ENCODE results near the gene TOMT.

TOMT gene

DNA sequence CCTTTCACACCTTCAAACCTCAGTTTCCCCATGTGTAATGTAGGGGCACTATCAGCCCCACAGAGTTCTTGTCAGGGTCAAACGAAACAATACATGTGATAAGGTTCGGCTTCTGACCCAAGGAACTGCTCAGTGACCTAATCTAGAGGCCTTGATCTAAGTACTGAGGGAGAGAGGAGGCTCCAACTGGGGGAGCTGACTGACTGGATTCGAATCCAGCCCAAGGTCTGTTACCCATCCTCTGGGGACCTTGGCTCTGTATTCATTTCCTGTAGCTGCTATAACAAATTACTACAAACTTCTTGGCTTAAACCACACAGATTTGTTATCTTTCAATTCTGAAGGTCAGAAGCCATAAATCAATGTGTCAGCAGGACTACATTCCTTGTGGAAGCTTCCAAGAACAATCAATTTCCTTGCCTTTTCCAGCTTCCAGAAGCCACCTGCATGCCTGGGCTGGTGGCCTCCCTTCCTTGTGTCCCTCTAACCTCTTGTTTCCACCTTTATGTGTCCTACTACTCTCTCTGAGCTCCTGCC, 17.5 kb downstream of the TOMT start:
- no peak for DNase-seq (ENCODE audit: low read depth in 1 of 2, low spot score in 1 of 2)
- no peak overlapping the region for H3K27ac ChIP-seq (replicated peaks)
- TF ChIP-seq POLR2AphosphoS5 (IDR thresholded peaks at IDR 0.05; ENCODE audit: low read depth) (no peak), GABPA (IDR thresholded peaks at IDR 0.05; ENCODE audit: low read depth) (no peak)
- TF ChIP-seq, protein P1, sequence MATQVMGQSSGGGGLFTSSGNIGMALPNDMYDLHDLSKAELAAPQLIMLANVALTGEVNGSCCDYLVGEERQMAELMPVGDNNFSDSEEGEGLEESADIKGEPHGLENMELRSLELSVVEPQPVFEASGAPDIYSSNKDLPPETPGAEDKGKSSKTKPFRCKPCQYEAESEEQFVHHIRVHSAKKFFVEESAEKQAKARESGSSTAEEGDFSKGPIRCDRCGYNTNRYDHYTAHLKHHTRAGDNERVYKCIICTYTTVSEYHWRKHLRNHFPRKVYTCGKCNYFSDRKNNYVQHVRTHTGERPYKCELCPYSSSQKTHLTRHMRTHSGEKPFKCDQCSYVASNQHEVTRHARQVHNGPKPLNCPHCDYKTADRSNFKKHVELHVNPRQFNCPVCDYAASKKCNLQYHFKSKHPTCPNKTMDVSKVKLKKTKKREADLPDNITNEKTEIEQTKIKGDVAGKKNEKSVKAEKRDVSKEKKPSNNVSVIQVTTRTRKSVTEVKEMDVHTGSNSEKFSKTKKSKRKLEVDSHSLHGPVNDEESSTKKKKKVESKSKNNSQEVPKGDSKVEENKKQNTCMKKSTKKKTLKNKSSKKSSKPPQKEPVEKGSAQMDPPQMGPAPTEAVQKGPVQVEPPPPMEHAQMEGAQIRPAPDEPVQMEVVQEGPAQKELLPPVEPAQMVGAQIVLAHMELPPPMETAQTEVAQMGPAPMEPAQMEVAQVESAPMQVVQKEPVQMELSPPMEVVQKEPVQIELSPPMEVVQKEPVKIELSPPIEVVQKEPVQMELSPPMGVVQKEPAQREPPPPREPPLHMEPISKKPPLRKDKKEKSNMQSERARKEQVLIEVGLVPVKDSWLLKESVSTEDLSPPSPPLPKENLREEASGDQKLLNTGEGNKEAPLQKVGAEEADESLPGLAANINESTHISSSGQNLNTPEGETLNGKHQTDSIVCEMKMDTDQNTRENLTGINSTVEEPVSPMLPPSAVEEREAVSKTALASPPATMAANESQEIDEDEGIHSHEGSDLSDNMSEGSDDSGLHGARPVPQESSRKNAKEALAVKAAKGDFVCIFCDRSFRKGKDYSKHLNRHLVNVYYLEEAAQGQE (IDR thresholded peaks at IDR 0.05; ENCODE audit: insufficient replicate concordance, low read depth): no peak
- H3K4me3 ChIP-seq (replicated peaks; ENCODE audit: insufficient read depth, low read length): no peak overlapping the region
- no peaks in the 10 kb centered on the region for H3K27me3 ChIP-seq (ENCODE audit: insufficient read depth, poor library complexity, severe bottlenecking)

DNA sequence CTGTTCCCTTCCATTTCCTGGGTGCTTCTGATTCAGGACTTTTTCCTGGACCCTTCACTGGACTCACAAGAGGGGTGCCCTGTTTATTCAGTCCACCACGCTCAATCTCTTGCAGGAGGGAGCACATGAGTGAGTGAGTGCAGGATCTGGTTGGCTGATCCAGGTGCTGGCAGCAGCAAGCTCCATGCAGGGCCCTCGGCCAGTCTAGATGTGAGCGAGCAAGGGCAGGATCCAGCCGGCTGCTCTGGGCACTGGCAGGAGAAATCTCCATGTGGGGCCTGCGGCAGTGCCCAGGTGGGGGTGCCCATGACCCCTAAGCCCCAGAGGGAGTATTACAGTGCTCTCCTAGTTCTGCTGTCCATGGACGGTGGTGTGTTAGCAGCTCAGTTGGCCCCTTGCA, 18.3 kb downstream of the TOMT start:
- TF ChIP-seq, protein P1 (IDR thresholded peaks at IDR 0.05; ENCODE audit: insufficient replicate concordance, low read depth): no peak
- TF ChIP-seq GABPA (IDR thresholded peaks at IDR 0.05; ENCODE audit: low read depth) (no peak), SPI1 (IDR thresholded peaks at IDR 0.05; ENCODE audit: borderline replicate concordance, low read depth) (no peak), POLR2AphosphoS5 (IDR thresholded peaks at IDR 0.05; ENCODE audit: low read depth) (no peak)
- TF ChIP-seq, protein P2, sequence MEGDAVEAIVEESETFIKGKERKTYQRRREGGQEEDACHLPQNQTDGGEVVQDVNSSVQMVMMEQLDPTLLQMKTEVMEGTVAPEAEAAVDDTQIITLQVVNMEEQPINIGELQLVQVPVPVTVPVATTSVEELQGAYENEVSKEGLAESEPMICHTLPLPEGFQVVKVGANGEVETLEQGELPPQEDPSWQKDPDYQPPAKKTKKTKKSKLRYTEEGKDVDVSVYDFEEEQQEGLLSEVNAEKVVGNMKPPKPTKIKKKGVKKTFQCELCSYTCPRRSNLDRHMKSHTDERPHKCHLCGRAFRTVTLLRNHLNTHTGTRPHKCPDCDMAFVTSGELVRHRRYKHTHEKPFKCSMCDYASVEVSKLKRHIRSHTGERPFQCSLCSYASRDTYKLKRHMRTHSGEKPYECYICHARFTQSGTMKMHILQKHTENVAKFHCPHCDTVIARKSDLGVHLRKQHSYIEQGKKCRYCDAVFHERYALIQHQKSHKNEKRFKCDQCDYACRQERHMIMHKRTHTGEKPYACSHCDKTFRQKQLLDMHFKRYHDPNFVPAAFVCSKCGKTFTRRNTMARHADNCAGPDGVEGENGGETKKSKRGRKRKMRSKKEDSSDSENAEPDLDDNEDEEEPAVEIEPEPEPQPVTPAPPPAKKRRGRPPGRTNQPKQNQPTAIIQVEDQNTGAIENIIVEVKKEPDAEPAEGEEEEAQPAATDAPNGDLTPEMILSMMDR (IDR thresholded peaks at IDR 0.05; ENCODE audit: insufficient read depth, low read length): no peak
- H3K27me3 ChIP-seq (ENCODE audit: insufficient read depth, poor library complexity, severe bottlenecking): no peaks in the 10 kb centered on the region
- no peak overlapping the region for H3K27ac ChIP-seq (replicated peaks)
- no peak overlapping the region for H3K4me3 ChIP-seq (replicated peaks; ENCODE audit: insufficient read depth, low read length)
- DNase-seq (ENCODE audit: low read depth in 1 of 2, low spot score in 1 of 2): no peak

DNA sequence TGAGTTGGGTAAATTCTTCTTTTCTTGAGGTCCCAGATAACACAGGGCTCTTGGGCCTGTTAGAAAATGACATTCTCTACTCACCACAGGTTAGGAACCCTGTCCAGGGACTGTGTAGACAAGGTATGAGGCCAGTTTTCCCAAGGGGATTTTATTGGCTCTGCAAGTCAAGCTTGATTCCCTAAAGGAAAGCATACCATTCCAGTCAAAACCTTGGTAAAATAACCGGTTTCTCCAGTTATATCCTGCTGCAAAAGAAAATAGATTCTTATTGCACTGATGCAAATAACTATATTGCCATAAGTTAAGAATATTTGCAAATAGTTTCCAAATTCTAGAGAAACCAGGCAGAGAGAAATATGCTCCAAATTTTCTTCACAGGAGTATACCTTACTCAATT, 20.2 kb downstream of the TOMT start:
- Histone ChIP-seq H3K27me3 (ENCODE audit: insufficient read depth, poor library complexity, severe bottlenecking) (no peaks in the 10 kb centered on the region), H3K27ac (replicated peaks) (no peak overlapping the region), H3K4me3 (replicated peaks; ENCODE audit: insufficient read depth, low read length) (no peak overlapping the region)
- TF ChIP-seq SPI1 (IDR thresholded peaks at IDR 0.05; ENCODE audit: borderline replicate concordance, low read depth) (no peak), POLR2AphosphoS5 (IDR thresholded peaks at IDR 0.05; ENCODE audit: low read depth) (no peak), GABPA (IDR thresholded peaks at IDR 0.05; ENCODE audit: low read depth) (no peak)
- TF ChIP-seq, protein P1 (IDR thresholded peaks at IDR 0.05; ENCODE audit: insufficient replicate concordance, low read depth): no peak
- TF ChIP-seq, protein P2 (IDR thresholded peaks at IDR 0.05; ENCODE audit: insufficient read depth, low read length): no peak
- DNase-seq (ENCODE audit: low read depth in 1 of 2, low spot score in 1 of 2): no peak
